Activated T-cell treated with anti-CD3 and anti-CD28 coated beads, Interleukin-2, amount 50 U/mL, for 4 hours (primary cell): ENCODE measurements around the gene RBM14. TPM values are rescaled to one million over a fixed set of nuclear protein-coding genes. Genes with fewer than 3 reads are reported as not detected.
"Not testable (repeated sequence)": the region's sequence is repeated elsewhere in the genome, so short reads cannot be mapped to it uniquely, and the experiment has no call there.

Source experiments
- ATAC-seq, 2 donors: fragments of 200-7000 bp; cut with Tn5 transposase; one replicate each; pipeline ENCODE4 v1.10.0; 2021
- DNase-seq: peaks from one replicate; pipeline ENCODE4 v3.0.0-alpha.2; 2020
- H3K27me3 Mint-ChIP-seq: one replicate; pipeline ENCODE4 v1.8.0; 2021; ENCODE audit warnings: low read depth, mixed read lengths
- H3K36me3 Mint-ChIP-seq: one replicate; pipeline ENCODE4 v1.8.0; 2022; ENCODE audit warnings: mixed read lengths; ENCODE audit not compliant: insufficient read depth
- H3K4me1 Mint-ChIP-seq: one replicate; pipeline ENCODE4 v1.8.0; 2021; ENCODE audit warnings: low read depth, mixed read lengths
- H3K4me3 Mint-ChIP-seq: one replicate; pipeline ENCODE4 v1.8.0; 2021; ENCODE audit warnings: mild to moderate bottlenecking, moderate library complexity, mixed read lengths
- H3K9me3 Mint-ChIP-seq: one replicate; pipeline ENCODE4 v1.8.0; 2021; ENCODE audit warnings: mixed read lengths
- total RNA-seq, 3 donors: library from RNA; stranded (reverse); gene quantifications; one replicate each; pipeline ENCODE4 v1.2.1, GENCODE V29; 2021

RBM14 gene
- total RNA-seq, 3 donors from 2014 or later: 201 to 223 (median 206) TPM

DNA sequence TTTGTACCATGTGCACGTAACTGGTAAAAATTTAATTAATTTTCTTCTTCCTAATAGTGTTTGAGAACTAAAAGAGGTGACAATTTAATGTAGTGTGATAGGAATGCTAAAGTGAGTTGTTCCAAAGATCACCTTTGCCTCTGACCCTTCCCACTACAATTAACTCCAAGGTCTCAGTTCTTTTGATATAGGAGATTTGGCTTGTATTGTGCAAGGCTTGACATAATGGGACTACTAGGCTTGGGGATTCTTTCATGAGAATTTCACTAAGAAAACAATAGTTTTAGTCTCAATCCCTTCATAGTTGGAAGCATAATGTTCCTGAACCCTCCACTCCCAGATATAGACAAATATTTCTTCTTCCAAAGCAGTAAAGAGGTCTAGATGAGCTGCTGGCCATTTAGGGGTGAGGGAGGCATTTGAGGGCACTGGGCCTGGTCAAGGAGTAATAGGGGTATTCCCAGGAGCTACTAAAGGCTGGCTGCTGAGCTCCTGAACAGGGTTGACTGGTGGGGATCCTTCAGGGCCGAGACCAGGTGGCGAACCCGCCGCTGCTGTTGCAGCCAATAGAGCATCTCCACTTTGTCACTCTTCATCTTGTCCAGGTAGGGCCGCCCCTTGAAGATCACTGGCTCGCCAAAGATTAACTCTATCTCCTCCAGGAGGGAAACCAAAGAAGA is 26.3 kb upstream of the RBM14 start:
- Mint-ChIP-seq H3K9me3 (no peaks in the 10 kb centered on the region), H3K36me3 (no peaks in the 10 kb centered on the region), H3K4me1 (peaks cover 20% of the 10 kb centered on the region), H3K27me3 (no peaks in the 10 kb centered on the region), H3K4me3 (no peak overlapping the region)
- ATAC-seq (no peak), DNase-seq (no peak)

DNA sequence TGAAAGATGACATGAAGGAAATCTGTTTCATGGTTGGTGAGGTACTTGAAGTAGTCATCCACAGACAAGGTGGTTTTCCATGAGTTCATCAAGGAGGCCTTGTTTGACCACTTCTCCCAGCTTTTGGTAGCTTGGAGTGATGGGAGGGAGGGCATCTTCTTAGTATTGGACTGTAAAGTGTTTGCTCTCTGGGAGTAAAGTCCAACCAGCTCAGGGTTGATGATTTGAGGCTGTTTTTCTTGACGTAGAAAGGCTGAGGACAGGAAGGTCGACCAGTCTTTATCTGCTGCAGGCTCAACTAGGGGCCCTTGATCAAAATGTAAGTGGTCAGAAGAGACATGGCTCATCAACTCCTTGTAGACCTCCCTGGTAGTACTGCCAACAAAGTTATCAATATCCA is 25.3 kb upstream of the RBM14 start:
- no peaks in the 10 kb centered on the region for H3K9me3 Mint-ChIP-seq
- H3K36me3 Mint-ChIP-seq: no peaks in the 10 kb centered on the region
- no peak overlapping the region for H3K4me3 Mint-ChIP-seq
- H3K4me1 Mint-ChIP-seq: peaks cover 27% of the 10 kb centered on the region
- no peak for DNase-seq
- ATAC-seq: no peak
- no peaks in the 10 kb centered on the region for H3K27me3 Mint-ChIP-seq

DNA sequence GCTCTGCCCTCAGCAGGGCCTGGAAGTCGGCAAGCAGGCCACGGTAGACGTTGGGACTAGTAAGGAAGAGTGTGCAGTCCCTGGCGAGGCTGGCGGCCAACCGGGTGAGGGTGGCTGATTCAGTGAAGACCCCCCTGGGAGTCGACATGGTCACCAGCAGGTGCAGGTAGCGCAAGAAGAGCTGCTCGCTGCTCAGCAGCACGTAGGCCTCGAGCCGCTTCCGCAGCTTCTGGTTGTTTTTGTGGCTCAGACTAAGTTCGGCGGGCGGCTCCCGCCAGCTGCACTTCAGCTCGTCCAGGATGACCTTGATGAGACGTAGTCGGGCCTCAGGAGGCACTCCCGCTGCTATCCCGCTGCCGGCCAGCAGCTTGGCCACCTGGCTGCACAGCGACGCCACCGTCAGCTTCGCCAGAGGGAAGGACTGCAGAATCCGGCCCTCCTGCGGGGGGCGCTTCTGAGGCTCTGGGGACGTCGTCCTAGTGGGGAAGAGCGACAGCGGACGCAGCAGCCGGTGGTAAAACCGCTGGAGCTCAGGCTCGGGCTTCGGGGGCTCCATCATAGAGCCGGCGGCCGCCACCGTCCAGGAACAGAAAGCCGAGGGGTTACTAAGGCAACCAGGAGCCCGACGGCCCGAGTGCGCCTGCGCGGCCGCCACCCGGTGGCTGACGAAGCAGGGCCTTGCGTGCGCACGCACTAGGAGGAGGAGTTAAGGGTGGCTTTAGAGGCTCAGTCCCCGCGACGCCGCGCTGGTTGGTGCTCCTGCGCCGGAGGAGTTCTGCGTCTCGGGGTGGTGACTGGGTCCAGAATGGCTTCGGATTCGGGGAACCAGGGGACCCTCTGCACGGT is 23.8 kb upstream of the RBM14 start, which contains the start of the genes CCDC87 and CCS:
CCDC87 (minus strand) TSS at position 607 of the 846 bp plus-strand sequence; CDS start at position 559, 48 bp downstream.
CCS (plus strand) TSS at position 729 of the 846 bp plus-strand sequence; CDS start at position 806, 77 bp downstream.
- peaks cover 27% of the 10 kb centered on the region for H3K4me1 Mint-ChIP-seq
- H3K9me3 Mint-ChIP-seq: no peaks in the 10 kb centered on the region
- peak within 1 kb of the TSS; percentile 99 for H3K4me3 Mint-ChIP-seq
- DNase-seq: peak; percentile 99
- no peaks in the 10 kb centered on the region for H3K36me3 Mint-ChIP-seq
- H3K27me3 Mint-ChIP-seq: no peaks in the 10 kb centered on the region
- peak; percentile 99 to 100 for ATAC-seq

DNA sequence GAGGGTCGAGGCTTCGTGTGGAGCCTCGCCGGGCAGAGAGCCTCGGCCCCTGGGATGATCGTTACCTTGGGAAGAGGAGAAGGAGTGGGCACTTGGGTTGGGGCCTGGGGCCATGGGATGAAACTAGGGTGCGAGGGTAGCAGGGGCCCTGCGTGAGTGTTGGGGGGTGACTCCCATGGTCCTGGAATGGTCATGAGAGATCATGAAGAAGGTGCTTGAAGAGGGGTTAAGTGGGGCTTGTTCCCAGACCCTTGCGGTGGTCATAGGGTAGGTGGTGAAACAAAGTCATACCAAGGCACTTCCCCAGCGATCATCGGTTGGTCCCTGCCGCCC is 23.2 kb upstream of the RBM14 start:
- H3K4me3 Mint-ChIP-seq: peak overlapping the region; percentile 99
- peaks cover 27% of the 10 kb centered on the region for H3K4me1 Mint-ChIP-seq
- peak in 1 of 2 donors; percentile 9 for ATAC-seq
- no peaks in the 10 kb centered on the region for H3K27me3 Mint-ChIP-seq
- H3K9me3 Mint-ChIP-seq: no peaks in the 10 kb centered on the region
- H3K36me3 Mint-ChIP-seq: no peaks in the 10 kb centered on the region
- no peak for DNase-seq

DNA sequence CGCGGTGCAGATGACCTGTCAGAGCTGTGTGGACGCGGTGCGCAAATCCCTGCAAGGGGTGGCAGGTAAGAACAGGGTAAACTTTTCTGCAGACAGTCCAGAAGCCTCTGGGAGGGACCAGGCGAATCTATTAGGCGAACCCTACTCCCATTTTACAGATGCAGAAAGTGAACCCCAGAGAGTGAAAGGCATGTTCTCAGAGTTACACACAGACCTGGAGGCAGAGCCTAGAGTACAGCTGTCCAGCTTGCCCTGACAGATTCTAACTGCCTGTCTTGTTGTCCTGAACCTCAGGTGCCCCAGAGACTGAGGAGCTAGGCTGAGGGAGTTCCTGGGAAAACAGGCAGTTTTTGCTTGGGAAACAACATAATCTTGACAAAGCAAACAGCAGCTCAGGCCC is 22.8 kb upstream of the RBM14 start:
- peaks cover 27% of the 10 kb centered on the region for H3K4me1 Mint-ChIP-seq
- H3K9me3 Mint-ChIP-seq: no peaks in the 10 kb centered on the region
- peaks cover 2% of the 10 kb centered on the region for H3K36me3 Mint-ChIP-seq
- DNase-seq (no peak), ATAC-seq (no peak)
- H3K27me3 Mint-ChIP-seq: no peaks in the 10 kb centered on the region
- H3K4me3 Mint-ChIP-seq: peak overlapping the region; percentile 99

DNA sequence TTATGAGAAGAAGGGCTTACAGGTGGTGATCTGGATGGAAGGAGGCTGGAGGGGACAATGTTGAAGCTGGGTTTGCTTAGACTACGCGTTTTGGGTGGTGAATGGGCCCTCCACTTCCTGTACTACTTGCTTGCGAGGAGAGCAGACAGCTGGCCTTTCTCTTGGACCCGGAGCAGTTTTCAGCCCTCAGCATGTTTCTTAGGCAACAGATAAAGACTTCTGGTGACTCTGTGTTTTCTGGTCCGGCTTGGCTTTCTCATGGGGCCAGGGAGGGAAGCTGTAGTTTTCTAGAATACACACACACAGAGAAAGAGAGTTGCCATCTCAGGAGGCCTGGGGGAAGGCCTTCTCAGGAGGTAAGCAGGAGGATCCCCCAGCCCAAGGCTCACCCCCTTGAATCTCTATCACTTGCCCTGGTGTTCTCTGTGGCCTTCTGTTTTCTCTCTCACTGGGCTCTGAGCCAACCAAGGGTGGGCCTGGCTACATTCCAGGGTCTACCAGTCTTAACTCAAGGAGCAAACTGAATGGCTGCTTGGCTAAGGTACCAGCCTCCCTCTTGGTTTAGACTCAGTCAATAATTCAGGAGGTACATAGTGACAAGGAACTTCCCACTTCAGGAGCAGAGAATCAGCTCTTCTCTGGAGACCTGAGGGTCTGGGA is 21.1 kb upstream of the RBM14 start:
- no peaks in the 10 kb centered on the region for H3K9me3 Mint-ChIP-seq
- peak overlapping the region; percentile 71 for H3K4me3 Mint-ChIP-seq
- H3K27me3 Mint-ChIP-seq: no peaks in the 10 kb centered on the region
- DNase-seq (no peak), ATAC-seq (no peak)
- peaks cover 6% of the 10 kb centered on the region for H3K36me3 Mint-ChIP-seq
- H3K4me1 Mint-ChIP-seq: peaks cover 27% of the 10 kb centered on the region

DNA sequence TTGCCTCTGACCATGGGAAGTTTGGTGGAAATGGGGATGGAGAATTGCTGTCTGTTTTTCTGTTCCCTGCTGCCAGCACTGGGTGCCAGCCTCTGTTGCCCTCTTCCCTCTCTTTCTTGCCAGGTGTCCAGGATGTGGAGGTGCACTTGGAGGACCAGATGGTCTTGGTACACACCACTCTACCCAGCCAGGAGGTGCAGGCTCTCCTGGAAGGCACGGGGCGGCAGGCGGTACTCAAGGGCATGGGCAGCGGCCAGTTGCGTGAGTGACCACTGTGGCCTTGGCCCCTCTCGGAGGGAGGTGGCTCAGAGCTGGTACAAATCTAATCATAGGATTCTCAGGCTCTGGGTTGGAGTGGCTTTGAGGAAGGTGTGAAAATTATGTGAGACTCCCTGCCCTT is 17.4 kb upstream of the RBM14 start:
- no peaks in the 10 kb centered on the region for H3K27me3 Mint-ChIP-seq
- H3K4me1 Mint-ChIP-seq: peaks cover 15% of the 10 kb centered on the region
- no peaks in the 10 kb centered on the region for H3K9me3 Mint-ChIP-seq
- H3K36me3 Mint-ChIP-seq: peaks cover 15% of the 10 kb centered on the region
- DNase-seq (no peak), ATAC-seq (no peak)
- no peak overlapping the region for H3K4me3 Mint-ChIP-seq

DNA sequence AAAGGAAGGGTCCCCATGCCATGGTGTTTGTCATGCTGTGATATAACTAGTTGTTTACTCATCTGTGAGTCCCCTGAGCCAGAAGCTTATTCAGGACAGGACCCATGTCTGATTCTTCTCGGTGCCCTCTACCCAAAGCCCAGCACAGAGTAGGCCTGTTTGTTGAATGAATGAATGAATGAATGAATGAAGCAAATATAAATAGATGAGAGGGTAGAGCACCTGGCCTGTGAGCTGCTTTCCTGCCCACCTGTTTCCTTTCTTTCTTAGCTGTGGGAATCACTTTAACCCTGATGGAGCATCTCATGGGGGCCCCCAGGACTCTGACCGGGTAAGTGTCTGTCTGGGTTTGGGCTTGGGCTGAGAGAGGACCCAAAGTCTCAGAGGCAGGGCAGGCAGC is 16.2 kb upstream of the RBM14 start:
- Mint-ChIP-seq H3K36me3 (peaks cover 20% of the 10 kb centered on the region), H3K27me3 (no peaks in the 10 kb centered on the region), H3K9me3 (no peaks in the 10 kb centered on the region), H3K4me1 (peaks cover 6% of the 10 kb centered on the region), H3K4me3 (no peak overlapping the region)
- no peak for DNase-seq
- no peak for ATAC-seq

DNA sequence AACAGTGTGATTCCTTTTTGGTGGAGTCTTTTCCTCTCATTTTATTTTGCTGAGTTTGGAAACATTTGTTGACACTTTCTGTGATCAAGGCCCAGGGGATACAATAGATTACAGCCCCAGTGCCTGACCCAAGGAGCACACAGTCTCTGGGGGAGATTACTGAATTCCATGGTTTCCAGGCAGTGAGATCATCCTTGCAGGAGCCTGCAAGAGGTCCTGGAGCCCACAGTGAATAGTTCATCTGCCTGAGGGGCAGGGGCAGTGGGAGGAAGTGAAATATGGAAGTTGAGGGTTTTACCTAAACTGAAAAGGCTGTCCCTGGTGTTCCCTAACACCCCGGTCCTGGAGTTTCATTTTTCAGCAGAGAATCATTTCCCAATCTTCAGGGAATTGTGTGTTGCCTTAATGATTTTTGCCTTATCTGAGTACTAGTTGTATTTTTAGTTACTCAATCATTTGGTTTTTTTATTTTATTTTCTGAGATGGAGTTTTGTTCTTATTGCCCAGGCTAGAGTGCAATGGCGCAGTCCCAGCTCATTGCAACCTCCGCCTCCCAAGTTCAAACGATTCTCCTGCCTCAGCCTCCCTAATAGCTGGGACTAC is 15.7 kb upstream of the RBM14 start:
- no peaks in the 10 kb centered on the region for H3K9me3 Mint-ChIP-seq
- peaks cover 24% of the 10 kb centered on the region for H3K36me3 Mint-ChIP-seq
- peaks cover under 1% of the 10 kb centered on the region for H3K4me1 Mint-ChIP-seq
- H3K4me3 Mint-ChIP-seq: no peak overlapping the region
- ATAC-seq (no peak), DNase-seq (no peak)
- no peaks in the 10 kb centered on the region for H3K27me3 Mint-ChIP-seq

DNA sequence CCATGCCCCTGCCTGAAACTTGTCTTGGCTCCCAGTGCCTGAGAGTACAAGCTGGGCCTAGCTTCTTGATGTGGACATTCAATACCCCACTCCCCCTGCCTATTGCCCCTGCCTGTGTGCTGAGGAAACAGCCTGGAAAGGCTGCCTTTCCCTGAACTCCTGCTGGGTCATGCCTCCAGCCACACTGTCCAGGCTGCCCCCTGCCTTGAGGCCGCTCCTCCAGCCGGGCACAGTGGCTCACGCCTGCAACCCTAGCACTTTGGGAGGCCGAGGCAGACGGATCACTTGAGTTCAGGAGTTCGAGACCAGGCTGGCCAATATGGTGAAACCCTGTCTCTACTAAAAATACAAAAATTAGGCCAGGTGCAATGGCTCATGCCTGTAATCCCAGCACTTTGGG is 13.4 kb upstream of the RBM14 start:
- peaks cover 24% of the 10 kb centered on the region for H3K36me3 Mint-ChIP-seq
- H3K27me3 Mint-ChIP-seq: no peaks in the 10 kb centered on the region
- no peak overlapping the region for H3K4me3 Mint-ChIP-seq
- DNase-seq (no peak), ATAC-seq (no peak)
- H3K9me3 Mint-ChIP-seq: no peaks in the 10 kb centered on the region
- no peaks in the 10 kb centered on the region for H3K4me1 Mint-ChIP-seq

DNA sequence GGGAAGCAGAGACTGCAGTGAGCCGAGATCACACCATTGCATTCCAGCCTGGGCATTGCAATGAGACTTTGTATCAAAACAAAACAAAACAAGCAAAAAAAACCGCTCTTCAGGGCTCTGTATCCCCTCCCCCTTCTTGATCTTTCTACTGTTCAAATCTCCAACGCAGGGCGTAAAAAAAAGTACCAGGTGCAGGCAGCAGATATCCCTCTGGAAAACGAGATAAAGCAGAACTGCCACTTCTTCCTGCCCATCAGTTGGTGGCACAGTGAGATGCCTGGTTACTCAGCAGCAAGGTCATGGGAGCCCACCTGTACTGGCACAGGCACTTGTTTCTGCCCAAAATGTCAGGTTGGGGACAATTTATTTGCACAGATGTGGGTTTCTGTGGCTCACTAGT is 12.3 kb upstream of the RBM14 start:
- peaks cover 20% of the 10 kb centered on the region for H3K36me3 Mint-ChIP-seq
- no peaks in the 10 kb centered on the region for H3K4me1 Mint-ChIP-seq
- H3K9me3 Mint-ChIP-seq: no peaks in the 10 kb centered on the region
- ATAC-seq: no peak
- H3K27me3 Mint-ChIP-seq: no peaks in the 10 kb centered on the region
- no peak overlapping the region for H3K4me3 Mint-ChIP-seq
- no peak for DNase-seq

DNA sequence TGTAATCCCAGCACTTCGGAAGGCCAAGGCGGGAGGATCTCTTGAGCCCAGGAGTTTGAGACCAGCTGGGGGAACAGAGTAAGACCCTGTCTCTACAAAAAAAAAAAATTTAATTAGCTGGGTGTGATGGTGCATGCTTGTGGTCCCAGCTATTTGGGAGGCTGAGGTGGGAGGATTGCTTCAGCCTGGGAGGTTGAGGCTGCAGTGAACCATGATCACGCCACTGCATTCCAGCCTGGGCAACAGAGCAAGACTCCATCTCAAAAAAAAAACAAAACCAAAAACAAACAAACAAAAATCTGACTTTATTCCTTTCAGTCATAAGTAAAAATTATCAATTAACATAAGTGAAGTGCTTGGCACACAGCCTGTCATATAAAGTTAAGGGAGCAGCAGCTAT is 9.8 kb upstream of the RBM14 start:
- Mint-ChIP-seq H3K4me1 (peaks cover 14% of the 10 kb centered on the region), H3K36me3 (peaks cover 14% of the 10 kb centered on the region)
- not testable (repeated sequence) for H3K4me3 Mint-ChIP-seq, DNase-seq, H3K27me3 Mint-ChIP-seq, ATAC-seq, H3K9me3 Mint-ChIP-seq

DNA sequence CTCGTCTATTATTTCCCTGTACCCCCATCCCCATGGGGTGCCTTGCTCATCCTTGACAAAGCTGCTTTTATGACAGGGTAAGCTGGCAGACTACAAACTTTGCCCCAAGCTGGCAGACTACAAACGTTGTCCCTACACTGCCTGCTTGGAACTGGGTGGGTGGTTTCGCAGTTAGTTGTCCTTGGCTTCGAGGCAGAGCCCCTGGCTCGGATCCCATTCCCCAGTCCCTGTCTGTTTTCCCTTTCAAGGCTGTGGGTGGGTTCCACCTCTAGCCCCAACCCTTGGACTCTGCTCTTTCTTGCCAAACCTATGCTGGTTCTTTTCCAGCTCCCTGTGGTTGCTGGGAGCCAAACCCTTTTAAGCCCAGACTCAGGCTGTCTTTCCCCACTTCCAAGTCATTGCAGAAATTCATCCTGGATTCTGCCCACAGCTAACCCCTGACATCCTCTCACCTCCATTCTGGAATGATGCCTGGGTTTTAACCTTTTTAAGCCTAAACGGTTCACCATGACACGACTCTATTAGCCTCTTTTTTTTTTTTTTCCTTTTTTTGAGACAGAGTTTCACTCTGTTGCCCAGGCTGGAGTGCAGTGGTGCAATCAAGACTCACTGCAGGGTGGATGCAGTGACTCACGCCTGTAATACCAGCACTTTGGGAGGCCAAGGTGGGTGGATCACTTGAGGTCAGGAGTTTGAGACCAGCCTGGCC is 9.2 kb upstream of the RBM14 start:
- DNase-seq (no peak), ATAC-seq (no peak)
- Mint-ChIP-seq H3K9me3 (no peaks in the 10 kb centered on the region), H3K4me1 (peaks cover 14% of the 10 kb centered on the region), H3K27me3 (no peaks in the 10 kb centered on the region), H3K36me3 (peaks cover 10% of the 10 kb centered on the region), H3K4me3 (no peak overlapping the region)
